HepG2 (cell line): ENCODE results near the gene DCDC2. TPM values are rescaled to one million over a fixed set of nuclear protein-coding genes. Genes with fewer than 3 reads are reported as not detected.

Experiments
- FOXP4 ChIP-seq: sonication (generic); formaldehyde crosslinking; IDR thresholded peaks from 2 replicates; pipeline ENCODE4 v1.4.0; 2020; ENCODE audit warnings: missing genetic modification reagents
- IRF2 ChIP-seq: IDR thresholded peaks from 2 replicates; pipeline ENCODE4 v1.6.1; 2018; ENCODE audit warnings: missing genetic modification reagents, missing compliant biosample characterization
- KMT2B ChIP-seq: IDR thresholded peaks from 2 replicates; pipeline ENCODE4 v1.6.1; 2016; ENCODE audit warnings: missing genetic modification reagents, missing compliant biosample characterization
- PHF5A ChIP-seq: IDR thresholded peaks from one replicate; pipeline ENCODE4 v1.6.1; 2018; ENCODE audit warnings: low read depth, missing genetic modification reagents; ENCODE audit not compliant: unreplicated experiment
- POLR2G ChIP-seq: fragments of 200-400 bp; formaldehyde crosslinking; IDR thresholded peaks from 2 replicates; pipeline ENCODE4 v1.6.1; 2018; ENCODE audit warnings: mild to moderate bottlenecking, low read depth, low read length, moderate library complexity
- RXRA ChIP-seq: sonication (generic); formaldehyde crosslinking; IDR thresholded peaks from 2 replicates; pipeline ENCODE4 v1.5.1; 2020; ENCODE audit warnings: missing genetic modification reagents
- SOX5 ChIP-seq: IDR thresholded peaks from 2 replicates; pipeline ENCODE4 v1.6.1; 2016; ENCODE audit warnings: borderline replicate concordance
- SP140L ChIP-seq: sonication (generic); formaldehyde crosslinking; IDR thresholded peaks from 2 replicates; pipeline ENCODE4 v1.4.0; 2020; ENCODE audit warnings: missing genetic modification reagents, borderline replicate concordance
- ZNF253 ChIP-seq: sonication (generic); formaldehyde crosslinking; IDR thresholded peaks from 2 replicates; pipeline ENCODE4 v1.8.0; 2022; ENCODE audit warnings: mild to moderate bottlenecking, missing genetic modification reagents, borderline replicate concordance
- ZNF350 ChIP-seq: sonication (generic); formaldehyde crosslinking; IDR thresholded peaks from 2 replicates; pipeline ENCODE4 v1.4.0; 2020; ENCODE audit warnings: mild to moderate bottlenecking, low read depth, missing genetic modification reagents, borderline replicate concordance
- ZNF530 ChIP-seq: sonication (generic); formaldehyde crosslinking; IDR thresholded peaks from 2 replicates; pipeline ENCODE4 v1.5.0; 2020; ENCODE audit warnings: low read depth, mild to moderate bottlenecking, missing genetic modification reagents
- ZNF563 ChIP-seq: sonication (generic); formaldehyde crosslinking; IDR thresholded peaks from 2 replicates; pipeline ENCODE4 v1.8.0; 2022; ENCODE audit warnings: mild to moderate bottlenecking, moderate library complexity, missing genetic modification reagents
- ZNF646 ChIP-seq: sonication (generic); formaldehyde crosslinking; IDR thresholded peaks from 2 replicates; pipeline ENCODE4 v1.9.0; 2021; ENCODE audit warnings: mild to moderate bottlenecking, missing genetic modification reagents
- ZNF7 ChIP-seq: IDR thresholded peaks from 2 replicates; pipeline ENCODE4 v1.6.1; 2016; ENCODE audit warnings: missing biosample characterization, missing genetic modification reagents
- ZSCAN30 ChIP-seq: sonication (generic); formaldehyde crosslinking; IDR thresholded peaks from 2 replicates; pipeline ENCODE4 v1.5.0; 2020; ENCODE audit warnings: mild to moderate bottlenecking, missing genetic modification reagents
- ZSCAN5A ChIP-seq: sonication (generic); formaldehyde crosslinking; IDR thresholded peaks from 2 replicates; pipeline ENCODE4 v1.8.0; 2022; ENCODE audit warnings: mild to moderate bottlenecking, missing genetic modification reagents, borderline replicate concordance
- polyA plus RNA-seq, 8 experiments: library from polyadenylated mRNA; depleted of rRNA in 3 of 8; stranded (reverse) in 7 of 8; unstranded in 1 of 8; fragments of >200 nt; fragmentation: Illumina TruSeq in 4 of 8; extraction: Trizol in 4 of 8; gene quantifications; 2 replicates each; pipeline versions ENCODE4 v1.2.1 to v1.2.3, GENCODE V29; 2011 to 2016; ENCODE audit warnings: low read depth in 4 of 8, missing spikeins in 1 of 8, mixed read lengths in 1 of 8; ENCODE audit not compliant: insufficient read depth in 1 of 8
- total RNA-seq, 5 experiments: library from RNA; depleted of rRNA; stranded (reverse); fragments of >200 nt; fragmentation: Illumina TruSeq; extraction: Trizol; gene quantifications; 2 replicates each; pipeline ENCODE4 v1.2.3, GENCODE V29; 2016; ENCODE audit warnings: low read depth in 1 of 5
- TF ChIP-seq, protein P1 (sequence below): IDR thresholded peaks from 2 replicates; pipeline ENCODE4 v1.6.1; 2016; ENCODE audit warnings: low read depth, borderline replicate concordance
- TF ChIP-seq, protein P2 (sequence below): sonication (generic); formaldehyde crosslinking; conservative IDR thresholded peaks from 2 replicates; pipeline ENCODE4 v1.4.0; 2020; ENCODE audit warnings: missing genetic modification reagents

Gene DCDC2
- total and polyA plus RNA-seq, 2 of the 13 experiments (the other 11 are each of a cell fraction or from before 2014, with no cell fraction given), result 9.0 to 36.2 TPM

DNA sequence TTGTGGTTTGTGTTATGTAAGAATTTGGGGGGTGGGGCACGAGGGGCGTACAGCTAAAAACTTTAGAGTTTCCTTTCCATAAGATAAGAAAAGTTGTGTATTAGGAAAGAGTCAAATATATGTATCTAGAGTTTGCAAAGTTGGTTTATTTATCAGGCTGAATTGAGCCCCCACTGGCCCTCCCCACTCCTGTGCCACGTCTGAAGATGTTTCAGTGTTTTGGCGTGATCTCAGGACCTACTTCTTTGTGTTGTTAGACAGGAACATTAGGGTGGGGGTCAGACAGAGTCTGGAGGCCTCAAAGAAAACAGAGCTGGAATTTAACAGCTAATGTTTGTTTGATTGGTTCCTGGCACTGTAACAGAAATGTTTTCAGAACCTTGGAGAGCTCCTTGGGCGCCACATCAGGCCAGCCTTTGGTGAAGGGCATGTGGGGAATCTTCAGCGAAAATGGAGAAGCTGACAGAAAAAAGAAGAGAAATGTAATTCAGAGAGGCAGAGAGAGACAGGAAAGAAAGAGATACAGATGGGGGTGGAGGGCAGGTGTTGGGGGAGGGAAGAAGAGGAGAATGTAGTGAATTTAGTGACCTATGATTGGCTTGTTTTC, 231.2 kb downstream of the DCDC2 start (continued):
- no peak for TF ChIP-seq ZNF646 (CRISPR knock-in tag)
- TF ChIP-seq ZNF253 (CRISPR knock-in tag), result peak; percentile 51; the same call in 1 of the 2 replicates
- no peak for TF ChIP-seq PHF5A
- TF ChIP-seq, protein P1, sequence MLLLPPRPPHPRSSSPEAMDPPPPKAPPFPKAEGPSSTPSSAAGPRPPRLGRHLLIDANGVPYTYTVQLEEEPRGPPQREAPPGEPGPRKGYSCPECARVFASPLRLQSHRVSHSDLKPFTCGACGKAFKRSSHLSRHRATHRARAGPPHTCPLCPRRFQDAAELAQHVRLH (CRISPR knock-in tag), result peak; percentile 93
- TF ChIP-seq ZNF530 (CRISPR knock-in tag), result no peak
- peak; percentile 74; the same call in 1 of the 2 replicates for TF ChIP-seq SOX5 (CRISPR knock-in tag)
- TF ChIP-seq FOXP4, result 0 out of 2 replicates have a peak, but pooled peaks have one; percentile 39
- 0 out of 2 replicates have a peak, but pooled peaks have one; percentile 78 for TF ChIP-seq SP140L (CRISPR knock-in tag)
- TF ChIP-seq ZNF350, result peak; percentile 67
- TF ChIP-seq ZSCAN5A (CRISPR knock-in tag), result peak; percentile 77; the same call in 1 of the 2 replicates
- peak; percentile 27; the same call in 1 of the 2 replicates for TF ChIP-seq ZNF7 (CRISPR knock-in tag)
- TF ChIP-seq, protein P2, sequence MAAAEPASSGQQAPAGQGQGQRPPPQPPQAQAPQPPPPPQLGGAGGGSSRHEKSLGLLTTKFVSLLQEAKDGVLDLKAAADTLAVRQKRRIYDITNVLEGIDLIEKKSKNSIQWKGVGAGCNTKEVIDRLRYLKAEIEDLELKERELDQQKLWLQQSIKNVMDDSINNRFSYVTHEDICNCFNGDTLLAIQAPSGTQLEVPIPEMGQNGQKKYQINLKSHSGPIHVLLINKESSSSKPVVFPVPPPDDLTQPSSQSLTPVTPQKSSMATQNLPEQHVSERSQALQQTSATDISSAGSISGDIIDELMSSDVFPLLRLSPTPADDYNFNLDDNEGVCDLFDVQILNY (CRISPR knock-in tag), result no peak
- TF ChIP-seq IRF2 (CRISPR knock-in tag), result peak; percentile 89
- TF ChIP-seq POLR2G, result no peak
- peak; percentile 85 for TF ChIP-seq KMT2B
- TF ChIP-seq ZNF563 (CRISPR knock-in tag), result no peak
- no peak for TF ChIP-seq RXRA (CRISPR knock-in tag)
- TF ChIP-seq ZSCAN30 (CRISPR knock-in tag), result 0 out of 2 replicates have a peak, but pooled peaks have one; percentile 80
